Lower lobe of right lung (tissue), 2 donors: ENCODE measurements around the gene TSPAN12. TPM values are rescaled to one million over a fixed set of nuclear protein-coding genes. Genes with fewer than 3 reads are reported as not detected.

Source experiments
- ATAC-seq, 2 donors: fragments of 200-7000 bp; cut with Tn5 transposase; one replicate each; pipeline ENCODE4 v1.9.1; 2020 to 2022; ENCODE audit warnings: mild to moderate bottlenecking in 2 of 2, moderate library complexity in 2 of 2
- DNase-seq: peaks from one replicate; pipeline ENCODE4 v3.0.0-alpha.2; 2020
- H3K27ac ChIP-seq: fragments of 200-600 bp; one replicate; pipeline ENCODE4 v1.8.0; 2022
- H3K27me3 ChIP-seq: fragments of 200-600 bp; one replicate; pipeline ENCODE4 v1.8.0; 2022; ENCODE audit warnings: low read depth
- H3K36me3 ChIP-seq: fragments of 200-600 bp; one replicate; pipeline ENCODE4 v1.8.0; 2022; ENCODE audit warnings: mild to moderate bottlenecking
- H3K4me1 ChIP-seq: fragments of 200-600 bp; one replicate; pipeline ENCODE4 v1.8.0; 2022
- H3K4me3 ChIP-seq: fragments of 200-600 bp; one replicate; pipeline ENCODE4 v1.8.0; 2022; ENCODE audit warnings: mild to moderate bottlenecking
- H3K9me3 ChIP-seq: fragments of 200-600 bp; one replicate; pipeline ENCODE4 v1.8.0; 2022
- intact Hi-C: fragments of 100-400 bp; cut with DNase I; formaldehyde crosslinking; loops from one replicate; pipeline ENCODE4 v1.11.0; 2022
- total RNA-seq: library from RNA; stranded (reverse); fragmentation: NEBNext Ultra II Directional; extraction: Animal tissue kit (Norgen Biotek cat#: 25700); gene quantifications from one replicate; pipeline ENCODE4 v1.2.1, GENCODE V29; 2021
- TF ChIP-seq, protein P1 (sequence below): fragments of 200-600 bp; IDR thresholded peaks from one replicate; pipeline ENCODE4 v1.8.0; 2022; ENCODE audit warnings: antibody characterized with exemption, mild to moderate bottlenecking
- donor health status: DM: no; HTN: yes; CAD: no; lungs with severe emphysema.

The TSPAN12 gene
- total RNA-seq, 1 donor from 2014 or later = 43.6 TPM

DNA sequence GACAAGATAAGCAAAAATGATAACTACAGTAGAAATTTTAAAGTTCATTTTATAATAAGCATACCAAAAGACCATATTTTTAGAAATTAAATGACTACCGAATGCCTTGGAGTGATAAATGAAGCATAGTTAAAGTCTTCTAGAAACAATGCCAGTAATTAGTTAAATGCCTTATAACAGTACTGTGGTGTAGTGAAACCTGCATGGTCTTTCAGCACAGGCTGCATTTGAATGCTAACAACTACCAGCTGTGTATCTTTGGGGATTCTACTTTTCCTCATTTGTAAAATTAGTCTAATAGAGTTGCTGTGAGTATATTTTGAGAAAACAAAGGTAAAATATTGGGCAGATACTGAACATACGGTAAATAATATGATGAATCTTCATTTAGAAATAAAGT is 25.1 kb downstream of the TSPAN12 start:
- no peaks in the 10 kb centered on the region for H3K9me3 ChIP-seq
- H3K36me3 ChIP-seq = no peaks in the 10 kb centered on the region
- DNase-seq = no peak
- no peak for ATAC-seq
- intact Hi-C loops = no loop called here
- H3K4me3 ChIP-seq = no peak overlapping the region
- TF ChIP-seq, protein P1, sequence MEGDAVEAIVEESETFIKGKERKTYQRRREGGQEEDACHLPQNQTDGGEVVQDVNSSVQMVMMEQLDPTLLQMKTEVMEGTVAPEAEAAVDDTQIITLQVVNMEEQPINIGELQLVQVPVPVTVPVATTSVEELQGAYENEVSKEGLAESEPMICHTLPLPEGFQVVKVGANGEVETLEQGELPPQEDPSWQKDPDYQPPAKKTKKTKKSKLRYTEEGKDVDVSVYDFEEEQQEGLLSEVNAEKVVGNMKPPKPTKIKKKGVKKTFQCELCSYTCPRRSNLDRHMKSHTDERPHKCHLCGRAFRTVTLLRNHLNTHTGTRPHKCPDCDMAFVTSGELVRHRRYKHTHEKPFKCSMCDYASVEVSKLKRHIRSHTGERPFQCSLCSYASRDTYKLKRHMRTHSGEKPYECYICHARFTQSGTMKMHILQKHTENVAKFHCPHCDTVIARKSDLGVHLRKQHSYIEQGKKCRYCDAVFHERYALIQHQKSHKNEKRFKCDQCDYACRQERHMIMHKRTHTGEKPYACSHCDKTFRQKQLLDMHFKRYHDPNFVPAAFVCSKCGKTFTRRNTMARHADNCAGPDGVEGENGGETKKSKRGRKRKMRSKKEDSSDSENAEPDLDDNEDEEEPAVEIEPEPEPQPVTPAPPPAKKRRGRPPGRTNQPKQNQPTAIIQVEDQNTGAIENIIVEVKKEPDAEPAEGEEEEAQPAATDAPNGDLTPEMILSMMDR = no peak
- no peaks in the 10 kb centered on the region for H3K4me1 ChIP-seq
- H3K27me3 ChIP-seq = no peaks in the 10 kb centered on the region
- no peak overlapping the region for H3K27ac ChIP-seq

DNA sequence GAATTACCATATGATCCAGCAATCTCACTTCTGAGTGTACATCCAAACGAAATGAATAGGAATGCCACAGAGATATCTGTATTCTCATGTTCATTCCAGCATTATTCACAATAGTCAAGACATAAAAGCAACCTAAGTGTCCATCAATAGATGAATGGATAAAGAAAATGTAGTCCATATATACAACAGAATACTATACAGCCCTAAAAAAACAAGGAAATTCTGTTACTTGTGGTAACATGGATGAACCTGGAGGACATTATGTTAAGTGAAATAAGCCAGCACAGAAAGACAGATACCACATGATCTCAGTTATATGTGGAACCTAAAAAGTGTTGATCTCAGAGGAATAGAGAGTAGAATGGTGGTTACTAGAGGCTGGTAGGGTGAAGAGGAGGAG is 26.7 kb downstream of the TSPAN12 start:
- ATAC-seq (no peak), DNase-seq (no peak)
- Histone ChIP-seq H3K9me3 (no peaks in the 10 kb centered on the region), H3K4me3 (no peak overlapping the region), H3K4me1 (no peaks in the 10 kb centered on the region), H3K27ac (no peak overlapping the region), H3K27me3 (no peaks in the 10 kb centered on the region), H3K36me3 (no peaks in the 10 kb centered on the region)
- intact Hi-C loops = no loop called here
- TF ChIP-seq, protein P1 = no peak

DNA sequence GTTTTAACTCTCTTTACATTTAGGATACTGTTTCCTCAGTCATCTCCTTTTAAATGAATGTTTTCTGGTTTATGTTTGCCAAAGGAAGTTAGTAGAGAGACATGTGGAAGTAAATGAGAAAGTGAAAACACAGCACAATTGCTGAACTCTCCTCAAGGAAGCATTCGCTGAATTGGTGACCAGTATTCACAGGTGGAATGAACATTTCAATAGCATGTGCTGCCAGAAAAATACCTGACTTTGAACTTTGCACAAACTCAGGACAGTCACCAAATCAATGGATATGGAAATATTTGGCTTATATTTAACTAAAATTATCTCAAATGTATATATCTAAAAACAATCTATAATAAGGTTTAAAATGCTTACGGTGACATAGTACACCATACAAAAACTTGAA is 28.5 kb downstream of the TSPAN12 start:
- no peak for ATAC-seq
- no peak overlapping the region for H3K27ac ChIP-seq
- intact Hi-C loops = no loop called here

DNA sequence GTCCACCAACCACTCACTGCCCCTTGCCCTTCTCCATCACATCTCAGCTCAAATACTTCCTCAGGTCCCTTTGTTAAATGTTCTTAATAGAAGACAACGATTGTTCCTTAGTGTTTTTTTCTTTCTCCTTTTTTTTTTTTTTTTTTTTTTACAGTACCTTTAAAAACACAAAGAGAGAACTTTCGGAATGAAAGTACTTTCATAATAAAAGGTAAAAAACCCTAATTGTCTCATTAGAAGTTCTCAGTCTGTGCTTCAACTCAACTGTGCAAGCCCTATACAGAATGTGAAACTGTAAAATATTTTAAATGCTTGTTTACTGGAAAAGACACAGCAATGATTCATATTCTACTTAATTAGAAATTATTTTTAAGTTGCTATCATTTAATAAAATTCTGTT is 29.4 kb downstream of the TSPAN12 start:
- Histone ChIP-seq H3K36me3 (no peaks in the 10 kb centered on the region), H3K4me1 (no peaks in the 10 kb centered on the region), H3K27ac (no peak overlapping the region), H3K9me3 (no peaks in the 10 kb centered on the region), H3K4me3 (no peak overlapping the region), H3K27me3 (no peaks in the 10 kb centered on the region)
- TF ChIP-seq, protein P1 = no peak
- no peak for ATAC-seq
- intact Hi-C loops = no loop called here
- no peak for DNase-seq

More for the DNA sequence above, 28.5 kb downstream of the TSPAN12 start:
- TF ChIP-seq, protein P1 = no peak
- no peaks in the 10 kb centered on the region for H3K4me1 ChIP-seq
- no peaks in the 10 kb centered on the region for H3K9me3 ChIP-seq
- no peak overlapping the region for H3K4me3 ChIP-seq
- no peaks in the 10 kb centered on the region for H3K36me3 ChIP-seq
- no peaks in the 10 kb centered on the region for H3K27me3 ChIP-seq
- DNase-seq = no peak

DNA sequence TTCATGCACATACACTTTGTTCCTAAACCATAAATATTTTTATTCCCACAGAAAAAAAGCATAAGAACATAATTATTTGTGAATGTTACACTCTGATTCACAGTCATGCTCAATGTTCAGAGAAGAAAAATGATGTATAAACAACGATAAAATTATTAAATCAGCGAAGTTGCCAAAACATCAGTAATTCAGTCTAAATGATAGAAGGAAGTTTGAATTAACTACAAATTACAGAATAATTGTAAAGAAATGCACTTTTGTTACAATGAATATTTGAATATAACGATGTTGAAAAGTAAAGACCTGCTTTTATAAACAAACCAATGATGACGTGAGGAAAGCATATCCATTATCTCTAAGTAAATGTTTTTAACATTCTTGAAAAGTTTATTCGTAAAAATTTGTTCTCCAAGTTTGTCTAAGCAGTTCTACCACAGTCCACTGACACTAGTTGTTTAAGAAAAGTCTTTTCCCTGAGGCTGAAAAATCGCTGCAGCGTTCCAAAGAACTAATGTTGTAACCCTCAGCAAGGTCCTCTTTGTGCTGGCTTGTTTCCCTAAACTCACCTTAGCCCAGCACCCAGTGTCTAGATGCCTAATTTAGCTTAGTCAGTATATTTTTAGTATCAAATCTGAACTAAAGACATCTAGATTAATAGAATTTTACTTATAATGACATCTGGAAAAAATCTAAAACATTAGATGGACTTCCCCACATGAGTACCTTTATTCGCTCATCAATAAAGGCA is 30.4 kb downstream of the TSPAN12 start:
- Histone ChIP-seq H3K4me1 (no peaks in the 10 kb centered on the region), H3K27me3 (no peaks in the 10 kb centered on the region), H3K4me3 (no peak overlapping the region), H3K9me3 (no peaks in the 10 kb centered on the region), H3K27ac (no peak overlapping the region), H3K36me3 (no peaks in the 10 kb centered on the region)
- intact Hi-C loops = no loop called here
- TF ChIP-seq, protein P1 = no peak
- no peak for DNase-seq
- ATAC-seq = no peak
